ENCODE data around the gene SOAT2. TPM values are rescaled to one million over a fixed set of nuclear protein-coding genes. Genes with fewer than 3 reads are reported as not detected.

Gene SOAT2
- total RNA-seq, 1 donor from 2014 or later = 0.40 TPM

GRCh38 chr12:53064613-53065436 lies 38.5 kb upstream of the SOAT2 start:
- Mint-ChIP-seq H3K27ac (peak overlapping the region; percentile 4), H3K9me3 (no peaks in the 10 kb centered on the region), H3K36me3 (peaks cover 11% of the 10 kb centered on the region), H3K4me1 (peaks cover 37% of the 10 kb centered on the region), H3K27me3 (ENCODE audit: low read depth) (no peaks in the 10 kb centered on the region), H3K4me3 (no peak overlapping the region)
- DNase-seq (ENCODE audit: low spot score in 2 of 2, unreplicated experiment in 2 of 2) = no peak
- no peak for TF ChIP-seq CTCF (IDR thresholded peaks at IDR 0.05; ENCODE audit: unreplicated experiment)

- Mint-ChIP-seq H3K4me3 (no peak overlapping the region), H3K36me3 (peaks cover 11% of the 10 kb centered on the region), H3K27ac (no peak overlapping the region), H3K9me3 (no peaks in the 10 kb centered on the region), H3K27me3 (ENCODE audit: low read depth) (no peaks in the 10 kb centered on the region), H3K4me1 (peaks cover 43% of the 10 kb centered on the region)
- no peak for TF ChIP-seq CTCF (IDR thresholded peaks at IDR 0.05; ENCODE audit: unreplicated experiment)
- DNase-seq (ENCODE audit: low spot score in 2 of 2, unreplicated experiment in 2 of 2) = no peak
Observed at GRCh38 chr12:53065470-53065869, 37.8 kb upstream of the SOAT2 start.

- TF ChIP-seq CTCF (IDR thresholded peaks at IDR 0.05; ENCODE audit: unreplicated experiment) = peak; percentile 97
- H3K9me3 Mint-ChIP-seq = no peaks in the 10 kb centered on the region
- peaks cover 11% of the 10 kb centered on the region for H3K36me3 Mint-ChIP-seq
- peaks cover 51% of the 10 kb centered on the region for H3K4me1 Mint-ChIP-seq
- H3K27me3 Mint-ChIP-seq (ENCODE audit: low read depth) = no peaks in the 10 kb centered on the region
- H3K4me3 Mint-ChIP-seq = no peak overlapping the region
- peak; percentile 71 to 84 for DNase-seq (ENCODE audit: low spot score in 2 of 2, unreplicated experiment in 2 of 2)
- H3K27ac Mint-ChIP-seq = peak overlapping the region; percentile 88
Observed at GRCh38 chr12:53065975-53066931, 37.0 kb upstream of the SOAT2 start.

DNA sequence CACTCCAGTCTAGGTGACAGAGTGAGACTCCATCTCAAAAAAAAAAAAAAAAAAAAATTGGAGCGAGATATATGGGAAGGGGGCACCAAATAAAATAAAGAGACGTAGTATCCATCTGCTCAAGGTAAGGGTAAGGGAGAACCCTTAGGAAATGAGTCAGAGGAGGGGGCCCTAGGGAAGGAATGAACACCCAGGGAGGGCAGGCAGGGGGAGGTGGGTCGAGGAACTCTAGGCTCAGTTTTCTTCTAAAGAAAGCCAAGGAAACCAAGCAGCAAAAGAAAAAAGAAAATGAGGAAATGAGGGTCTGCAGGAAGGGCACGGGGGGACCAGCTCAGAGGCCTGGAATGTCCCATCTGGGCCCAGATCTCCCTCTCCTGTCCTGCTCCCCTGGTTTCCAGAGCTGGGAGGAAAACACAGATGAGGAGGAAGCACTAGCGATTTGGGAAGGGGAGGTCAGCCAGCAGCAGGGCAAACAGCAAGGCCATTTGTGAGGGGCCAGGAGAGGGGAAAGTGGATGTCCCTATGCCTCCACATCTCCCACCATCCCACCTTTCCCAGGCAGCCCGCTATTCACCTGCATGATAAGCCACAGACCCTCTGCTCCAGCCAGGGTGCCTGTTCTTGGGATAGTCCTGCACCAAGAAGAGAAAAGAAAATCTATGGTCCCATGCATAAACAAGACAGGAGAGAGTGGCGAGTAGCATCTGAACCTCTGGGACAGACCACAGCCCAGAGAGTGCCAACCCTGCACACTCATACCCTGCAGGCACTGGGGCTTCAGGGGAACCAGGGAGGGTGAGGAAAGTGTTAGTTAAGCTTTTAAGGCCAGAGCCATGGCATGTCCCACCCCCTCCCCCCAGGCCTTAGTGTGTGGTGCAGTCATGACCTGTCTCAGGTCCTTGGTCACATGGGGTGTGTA lies 36.0 kb upstream of the SOAT2 start:
- peaks cover 11% of the 10 kb centered on the region for H3K36me3 Mint-ChIP-seq
- peaks cover 57% of the 10 kb centered on the region for H3K4me1 Mint-ChIP-seq
- peak overlapping the region; percentile 56 for H3K27ac Mint-ChIP-seq

More for the DNA sequence above, 36.0 kb upstream of the SOAT2 start:
- no peaks in the 10 kb centered on the region for H3K9me3 Mint-ChIP-seq
- no peaks in the 10 kb centered on the region for H3K27me3 Mint-ChIP-seq (ENCODE audit: low read depth)
- TF ChIP-seq CTCF (IDR thresholded peaks at IDR 0.05; ENCODE audit: unreplicated experiment) = no peak
- DNase-seq (ENCODE audit: low spot score in 2 of 2, unreplicated experiment in 2 of 2) = no peak
- H3K4me3 Mint-ChIP-seq = no peak overlapping the region
